CD4-positive, alpha-beta memory T cell (primary cell): ENCODE data around the gene SLC2A5. TPM values are rescaled to one million over a fixed set of nuclear protein-coding genes. Genes with fewer than 3 reads are reported as not detected.
A peak's percentile ranks its signal among the peaks of the same experiment; 100 is the strongest.

Source experiments
- CTCF ChIA-PET: fragments of 350-600 bp; sonication (Branson Sonifier 250); formaldehyde crosslinking; loops from one replicate; lab custom pipeline; 2021; ENCODE audit warnings: inconsistent platforms; ENCODE audit not compliant: partially characterized antibody; lab: Charles Lee
- POLR2A ChIA-PET: fragments of 350-600 bp; sonication (Branson Sonifier 250); formaldehyde crosslinking; loops from one replicate; lab custom pipeline; 2021; ENCODE audit not compliant: partially characterized antibody; lab: Charles Lee
- DNase-seq, 5 donors: peaks; one replicate each; pipeline versions ENCODE4 v3.0.0 to v3.0.0-alpha.2; 2020 to 2022; ENCODE audit warnings: mixed read lengths in 1 of 5
- H3K27ac ChIP-seq: one replicate; pipeline ENCODE4 v1.7.0; 2013; ENCODE audit warnings: low read depth, low read length
- H3K27me3 ChIP-seq: 2 replicates; pipeline ENCODE4 v1.7.0; 2013; ENCODE audit warnings: mild to moderate bottlenecking, low read length, moderate library complexity; ENCODE audit not compliant: insufficient read depth
- H3K36me3 ChIP-seq: 2 replicates; pipeline ENCODE4 v1.7.0; 2013; ENCODE audit warnings: mild to moderate bottlenecking, low read length, moderate library complexity; ENCODE audit not compliant: insufficient read depth
- H3K4me1 ChIP-seq: 2 replicates; pipeline ENCODE4 v1.7.0; 2013; ENCODE audit warnings: mild to moderate bottlenecking, low read length, moderate library complexity; ENCODE audit not compliant: insufficient read depth
- H3K4me3 ChIP-seq, 2 donors: one replicate each; pipeline ENCODE4 v1.7.0; 2013; ENCODE audit warnings: low read length in 2 of 2, mild to moderate bottlenecking in 1 of 2
- H3K9me3 ChIP-seq, 2 donors: one replicate each; pipeline ENCODE4 v1.7.0; 2013; ENCODE audit warnings: low read length in 2 of 2, control low read depth in 1 of 2; ENCODE audit not compliant: control insufficient read depth in 1 of 2
- H3K27ac Mint-ChIP-seq, 7 donors: one replicate each; pipeline ENCODE4 v1.8.0; 2020 to 2021; ENCODE audit warnings: mixed read lengths in 7 of 7, mild to moderate bottlenecking in 6 of 7, inconsistent platforms in 3 of 7, moderate library complexity in 3 of 7
- H3K27me3 Mint-ChIP-seq, 2 donors: one replicate each; pipeline ENCODE4 v1.8.0; 2020 to 2021; ENCODE audit warnings: mixed read lengths in 2 of 2
- H3K36me3 Mint-ChIP-seq, 2 donors: one replicate each; pipeline ENCODE4 v1.8.0; 2020 to 2021; ENCODE audit warnings: mixed read lengths in 2 of 2, inconsistent platforms in 1 of 2, mild to moderate bottlenecking in 1 of 2
- H3K4me1 Mint-ChIP-seq, 4 donors: one replicate each; pipeline ENCODE4 v1.8.0; 2020 to 2021; ENCODE audit warnings: mixed read lengths in 4 of 4, mild to moderate bottlenecking in 1 of 4
- H3K4me3 Mint-ChIP-seq, 8 donors: one replicate each; pipeline ENCODE4 v1.8.0; 2020 to 2021; ENCODE audit warnings: mixed read lengths in 8 of 8, mild to moderate bottlenecking in 7 of 8, moderate library complexity in 6 of 8, inconsistent platforms in 3 of 8
- H3K9me3 Mint-ChIP-seq, 8 donors: one replicate each; pipeline ENCODE4 v1.8.0; 2020 to 2021; ENCODE audit warnings: mixed read lengths in 8 of 8, mild to moderate bottlenecking in 5 of 8, inconsistent platforms in 3 of 8, moderate library complexity in 1 of 8
- intact Hi-C: fragments of 100-400 bp; cut with micrococcal nuclease; formaldehyde crosslinking; loops from one replicate; pipeline ENCODE4 v1.15.1; 2023
- polyA plus RNA-seq, 2 donors: library from polyadenylated mRNA; unstranded; fragments of 300-500 nt; fragmentation: Illumina TruSeq; gene quantifications; one replicate each; pipeline ENCODE4 v1.2.3, GENCODE V29; 2021
- total RNA-seq, 2 experiments: library from RNA; stranded (reverse); gene quantifications; one replicate each; pipeline ENCODE4 v1.2.3, GENCODE V29; 2021

SLC2A5 gene
- total and polyA plus RNA-seq, 4 experiments from 2014 or later: 0.23 TPM; not detected in 3

- Histone ChIP-seq H3K4me1 (no peaks in the 10 kb centered on the region), H3K9me3 (no peaks in the 10 kb centered on the region), H3K27ac (no peak overlapping the region), H3K27me3 (no peaks in the 10 kb centered on the region), H3K36me3 (no peaks in the 10 kb centered on the region), H3K4me3 (no peak overlapping the region)
- Mint-ChIP-seq H3K4me3 (no peak overlapping the region), H3K27me3 (no peaks in the 10 kb centered on the region), H3K27ac (peak overlapping the region in 1 of 7 donors; percentile 44), H3K36me3 (no peaks in the 10 kb centered on the region), H3K4me1 (no peaks in the 10 kb centered on the region), H3K9me3 (no peaks in the 10 kb centered on the region)
- POLR2A ChIA-PET: no interaction called here
- CTCF ChIA-PET: interaction anchor here (1.0 kb wide), 1 partner anchor 96 kb away, joined by 3 read pairs; no protein-coding TSS in a partner anchor
- intact Hi-C loops: no loop called here
- DNase-seq: no peak
Measured at GRCh38 chr1:9010781-9011323, 58.6 kb downstream of the SLC2A5 start.

- Histone ChIP-seq H3K4me1 (peaks cover 7% of the 10 kb centered on the region), H3K4me3 (no peak overlapping the region), H3K36me3 (no peaks in the 10 kb centered on the region), H3K9me3 (no peaks in the 10 kb centered on the region), H3K27ac (no peak overlapping the region), H3K27me3 (no peaks in the 10 kb centered on the region)
- H3K27me3 Mint-ChIP-seq: no peaks in the 10 kb centered on the region
- intact Hi-C loops: no loop called here
- no peaks in the 10 kb centered on the region for H3K36me3 Mint-ChIP-seq
- ChIA-PET POLR2A (no interaction called here), CTCF (no interaction called here)
- no peak overlapping the region for H3K27ac Mint-ChIP-seq
- no peaks in the 10 kb centered on the region for H3K9me3 Mint-ChIP-seq
- DNase-seq: no peak
- peaks cover 0 to 6% (median 3%) of the 10 kb centered on the region in 4 donors for H3K4me1 Mint-ChIP-seq
- no peak overlapping the region for H3K4me3 Mint-ChIP-seq
Measured at GRCh38 chr1:9009438-9010370, 59.7 kb downstream of the SLC2A5 start.

- intact Hi-C loops: no loop called here
- CTCF ChIA-PET: interaction anchor here (1.7 to 6.7 kb wide), 2 partner anchors 90 to 93 kb away, joined by 9 to 78 read pairs; no protein-coding TSS in a partner anchor
- H3K4me3 ChIP-seq: no peak overlapping the region
Measured at GRCh38 chr1:9008236-9008635, 61.2 kb downstream of the SLC2A5 start.

GRCh38 chr1:9006956-9007615 is 62.3 kb downstream of the SLC2A5 start:
- DNase-seq: no peak
- POLR2A ChIA-PET: no interaction called here
- Histone ChIP-seq H3K27me3 (no peaks in the 10 kb centered on the region), H3K9me3 (no peaks in the 10 kb centered on the region), H3K27ac (no peak overlapping the region), H3K36me3 (no peaks in the 10 kb centered on the region), H3K4me3 (no peak overlapping the region), H3K4me1 (peaks cover 8% of the 10 kb centered on the region)
- H3K4me3 Mint-ChIP-seq: no peak overlapping the region
- H3K9me3 Mint-ChIP-seq: peaks cover 0 to 2% (median 0%) of the 10 kb centered on the region in 8 donors
- H3K4me1 Mint-ChIP-seq: peaks cover 0 to 6% (median 3%) of the 10 kb centered on the region in 4 donors
- H3K36me3 Mint-ChIP-seq: no peaks in the 10 kb centered on the region
- H3K27me3 Mint-ChIP-seq: no peaks in the 10 kb centered on the region
- CTCF ChIA-PET: interaction anchor here (1.7 to 6.7 kb wide), 2 partner anchors 89 to 92 kb away, joined by 9 to 78 read pairs; no protein-coding TSS in a partner anchor
- intact Hi-C loops: no loop called here
- no peak overlapping the region for H3K27ac Mint-ChIP-seq

More at GRCh38 chr1:9008236-9008635, 61.2 kb downstream of the SLC2A5 start:
- Histone ChIP-seq H3K4me1 (peaks cover 8% of the 10 kb centered on the region), H3K27ac (no peak overlapping the region), H3K36me3 (no peaks in the 10 kb centered on the region), H3K9me3 (no peaks in the 10 kb centered on the region), H3K27me3 (no peaks in the 10 kb centered on the region)
- Mint-ChIP-seq H3K4me3 (no peak overlapping the region), H3K36me3 (no peaks in the 10 kb centered on the region), H3K9me3 (peaks cover 0 to 1% (median 0%) of the 10 kb centered on the region in 8 donors), H3K27ac (peak overlapping the region in 1 of 7 donors; percentile 47), H3K27me3 (no peaks in the 10 kb centered on the region), H3K4me1 (peaks cover 0 to 6% (median 3%) of the 10 kb centered on the region in 4 donors)
- no peak for DNase-seq
- POLR2A ChIA-PET: no interaction called here

- Mint-ChIP-seq H3K4me3 (no peak overlapping the region), H3K4me1 (peaks cover 0 to 6% (median 3%) of the 10 kb centered on the region in 4 donors), H3K9me3 (peaks cover 0 to 2% (median 0%) of the 10 kb centered on the region in 8 donors), H3K27ac (peak overlapping the region in 1 of 7 donors; percentile 23), H3K27me3 (no peaks in the 10 kb centered on the region), H3K36me3 (no peaks in the 10 kb centered on the region)
- H3K27ac ChIP-seq: no peak overlapping the region
- no peak for DNase-seq
- H3K4me3 ChIP-seq: no peak overlapping the region
- intact Hi-C loops: loop anchor here (1.0 kb wide), 2 partner anchors 87 to 146 kb away; no protein-coding TSS in a partner anchor
- POLR2A ChIA-PET: no interaction called here
- no peaks in the 10 kb centered on the region for H3K9me3 ChIP-seq
- no peaks in the 10 kb centered on the region for H3K36me3 ChIP-seq
- CTCF ChIA-PET: interaction anchor here (0.7 to 6.7 kb wide), 32 partner anchors 10 to 513 kb away, joined by 3 to 78 read pairs (median 4); no protein-coding TSS in a partner anchor
- no peaks in the 10 kb centered on the region for H3K27me3 ChIP-seq
- H3K4me1 ChIP-seq: peaks cover 8% of the 10 kb centered on the region
Measured at GRCh38 chr1:9005395-9005708, 64.1 kb downstream of the SLC2A5 start.

- H3K4me1 Mint-ChIP-seq: peaks cover 0 to 6% (median 3%) of the 10 kb centered on the region in 4 donors
- ChIA-PET CTCF (interaction anchor here (0.6 to 6.7 kb wide), 37 partner anchors 9 to 513 kb away, joined by 3 to 78 read pairs (median 4); no protein-coding TSS in a partner anchor), POLR2A (no interaction called here)
- Histone ChIP-seq H3K9me3 (no peaks in the 10 kb centered on the region), H3K27ac (no peak overlapping the region), H3K4me1 (peaks cover 8% of the 10 kb centered on the region), H3K4me3 (no peak overlapping the region), H3K36me3 (no peaks in the 10 kb centered on the region), H3K27me3 (no peaks in the 10 kb centered on the region)
- H3K36me3 Mint-ChIP-seq: no peaks in the 10 kb centered on the region
- H3K27ac Mint-ChIP-seq: peak overlapping the region in 1 of 7 donors; percentile 23
- H3K4me3 Mint-ChIP-seq: peak overlapping the region in 3 of 8 donors; percentile 21 to 54 (median 31)
- peaks cover 0 to 2% (median 0%) of the 10 kb centered on the region in 8 donors for H3K9me3 Mint-ChIP-seq
- DNase-seq: peak; percentile 60 to 74 (median 68)
- intact Hi-C loops: loop anchor here (1.0 kb wide), 2 partner anchors 87 to 146 kb away; no protein-coding TSS in a partner anchor
- H3K27me3 Mint-ChIP-seq: no peaks in the 10 kb centered on the region
Measured at GRCh38 chr1:9004700-9005394, 64.6 kb downstream of the SLC2A5 start.
